Colon (tissue), 2 donors: Measurements from ENCODE around the gene SH3YL1.
"Not testable (repeated sequence)": the region's sequence is repeated elsewhere in the genome, so short reads cannot be mapped to it uniquely, and the experiment has no call there.

Experiments
- FAIRE-seq: peaks from 2 replicates; lab custom pipeline; 2012; peaks lifted over from hg19 to GRCh38; lab: Jason Lieb, UNC
- donor health status: control.
- donor health status: control.

Gene SH3YL1

GRCh38 chr2:177733-178132 is 86.1 kb downstream of the SH3YL1 start:
- no peak for FAIRE-seq

GRCh38 chr2:176917-177316 is 86.9 kb downstream of the SH3YL1 start:
- FAIRE-seq: no peak

GRCh38 chr2:175880-176820 is 87.7 kb downstream of the SH3YL1 start:
- FAIRE-seq: no peak

GRCh38 chr2:175161-175786 is 88.6 kb downstream of the SH3YL1 start:
- no peak for FAIRE-seq

- not testable (repeated sequence) for FAIRE-seq
These were observed 91.7 kb downstream of the SH3YL1 start for GRCh38 chr2:172120-172519.

- no peak for FAIRE-seq
These were observed 94.1 kb downstream of the SH3YL1 start for GRCh38 chr2:169741-170140.
